NCI-H69 (cell line): ENCODE data around the gene SAG.
"Not testable (repeated sequence)": the region's sequence is repeated elsewhere in the genome, so short reads cannot be mapped to it uniquely, and the experiment has no call there.

ENCODE experiments used
- DNase-seq: peaks from one replicate; lab custom pipeline; 2025; lab: John Stamatoyannopoulos, UW

Gene SAG

GRCh38 chr2:233355916-233356315 lies 48.3 kb downstream of the SAG start:
- DNase-seq = no peak

DNA sequence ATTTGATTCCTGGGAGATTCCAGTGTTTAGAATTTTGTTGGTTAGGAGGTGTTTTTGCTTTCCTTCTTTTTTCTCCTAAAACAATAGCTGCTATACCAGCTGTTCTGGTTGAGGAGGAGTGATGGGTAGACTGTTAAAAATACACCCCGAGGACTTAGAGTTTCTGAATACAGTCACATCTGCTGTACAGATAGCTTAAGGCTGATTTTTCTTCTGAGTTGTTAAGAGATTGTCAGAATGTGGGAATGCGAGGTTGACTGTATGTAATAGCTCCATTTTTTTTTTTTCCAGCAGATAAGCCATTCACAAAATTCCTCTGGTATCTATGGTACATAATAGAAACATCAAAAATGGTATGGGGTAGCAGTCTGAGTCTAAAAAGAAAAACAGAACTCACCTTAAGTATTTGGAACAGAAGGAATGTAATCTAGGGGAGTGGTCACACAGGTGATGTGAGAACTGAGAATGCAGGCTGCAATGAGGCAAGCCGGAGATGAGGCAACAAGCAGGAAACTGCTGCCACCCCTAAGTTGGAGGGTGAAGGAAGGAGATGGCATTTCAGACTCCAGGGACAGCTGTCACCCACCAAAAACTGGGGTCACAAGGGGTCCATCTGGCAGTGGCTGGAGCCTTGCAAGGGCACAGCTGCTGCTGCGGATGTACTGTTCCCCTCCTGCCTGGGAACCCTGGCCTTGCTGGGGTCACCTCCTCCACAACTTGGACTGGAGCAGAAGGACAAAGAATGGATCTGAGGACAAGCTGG lies 49.1 kb downstream of the SAG start:
- DNase-seq = no peak

- no peak for DNase-seq
Observed at GRCh38 chr2:233358335-233358734, 50.7 kb downstream of the SAG start.

DNA sequence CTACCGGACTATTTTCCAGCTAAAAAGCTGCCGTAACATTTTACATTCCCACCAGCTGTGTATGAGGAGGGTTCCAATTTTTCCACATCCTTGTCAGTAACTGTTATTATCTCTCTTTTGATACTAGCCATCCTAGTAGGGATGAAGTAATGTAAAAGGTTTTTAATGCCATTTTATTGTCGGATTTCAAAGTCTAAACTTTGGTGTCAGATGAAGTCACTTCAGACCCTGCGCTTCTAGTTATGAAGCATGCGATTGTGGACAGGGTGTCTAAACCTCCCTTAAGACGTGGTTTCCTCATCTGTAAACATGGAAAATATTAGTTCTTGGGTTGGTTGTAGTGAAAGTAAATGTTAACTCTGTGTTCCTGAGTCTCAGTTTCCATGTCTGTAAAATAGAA lies 51.3 kb downstream of the SAG start:
- DNase-seq = no peak

GRCh38 chr2:233359823-233360222 lies 52.2 kb downstream of the SAG start:
- DNase-seq = no peak

DNA sequence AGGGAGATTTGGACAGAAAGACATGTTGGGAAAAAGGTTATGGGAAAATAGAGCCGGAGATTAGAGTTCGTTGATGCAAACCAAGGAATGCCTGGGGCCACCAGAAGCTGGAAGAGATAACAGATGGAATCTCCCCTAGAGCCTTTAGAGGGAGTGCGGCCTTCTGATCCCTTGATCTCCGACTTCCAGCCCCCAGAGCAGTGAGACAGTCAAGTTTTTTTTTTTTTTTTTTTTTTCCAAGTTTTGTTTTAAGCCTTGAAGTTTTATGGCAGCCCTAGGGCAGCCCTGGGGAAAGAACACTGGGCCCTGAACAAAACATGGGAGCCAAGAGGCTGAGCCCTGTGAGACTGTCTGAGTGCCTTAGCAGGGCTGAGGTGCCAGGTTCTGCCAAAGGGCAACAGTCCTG lies 53.2 kb downstream of the SAG start:
- no peak for DNase-seq

DNA sequence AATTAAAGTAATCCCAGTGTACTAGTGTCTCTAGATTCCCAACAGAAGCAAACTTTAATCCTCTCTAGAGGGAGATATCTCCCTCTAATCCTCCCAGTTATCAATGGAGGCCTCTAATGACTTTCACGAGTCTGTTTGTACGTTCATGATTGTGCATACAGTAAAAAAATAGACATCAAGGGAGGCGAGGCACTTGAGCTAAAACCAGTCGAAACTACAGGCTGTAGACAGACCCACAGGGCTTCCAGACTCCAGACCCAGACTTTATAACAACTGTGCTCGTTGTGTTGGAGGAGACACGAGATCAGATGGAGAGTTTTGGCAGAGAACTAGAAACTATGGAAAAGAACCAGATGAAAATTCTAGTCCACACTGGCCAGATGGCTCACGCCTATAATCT lies 53.7 kb downstream of the SAG start:
- no peak for DNase-seq

DNA sequence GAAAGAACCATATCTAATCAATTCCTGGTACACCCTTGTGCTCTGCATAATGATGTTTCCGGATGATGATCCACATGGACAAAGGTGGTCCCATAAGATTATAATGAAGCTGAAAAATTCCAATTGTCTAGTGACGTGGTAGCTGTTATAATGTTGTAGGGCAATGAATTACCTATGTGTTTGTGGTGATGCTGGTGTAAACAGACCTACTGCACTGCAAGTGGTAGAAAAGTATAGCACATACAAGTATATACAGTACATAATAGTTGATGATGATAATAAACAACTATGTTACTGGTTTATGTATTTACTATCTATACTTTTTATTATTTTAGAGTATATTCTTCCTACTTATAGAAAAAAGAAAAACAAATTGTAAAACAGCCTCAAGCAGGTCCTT lies 55.1 kb downstream of the SAG start:
- DNase-seq = no peak

GRCh38 chr2:233363744-233364235 lies 56.2 kb downstream of the SAG start:
- no peak for DNase-seq

DNA sequence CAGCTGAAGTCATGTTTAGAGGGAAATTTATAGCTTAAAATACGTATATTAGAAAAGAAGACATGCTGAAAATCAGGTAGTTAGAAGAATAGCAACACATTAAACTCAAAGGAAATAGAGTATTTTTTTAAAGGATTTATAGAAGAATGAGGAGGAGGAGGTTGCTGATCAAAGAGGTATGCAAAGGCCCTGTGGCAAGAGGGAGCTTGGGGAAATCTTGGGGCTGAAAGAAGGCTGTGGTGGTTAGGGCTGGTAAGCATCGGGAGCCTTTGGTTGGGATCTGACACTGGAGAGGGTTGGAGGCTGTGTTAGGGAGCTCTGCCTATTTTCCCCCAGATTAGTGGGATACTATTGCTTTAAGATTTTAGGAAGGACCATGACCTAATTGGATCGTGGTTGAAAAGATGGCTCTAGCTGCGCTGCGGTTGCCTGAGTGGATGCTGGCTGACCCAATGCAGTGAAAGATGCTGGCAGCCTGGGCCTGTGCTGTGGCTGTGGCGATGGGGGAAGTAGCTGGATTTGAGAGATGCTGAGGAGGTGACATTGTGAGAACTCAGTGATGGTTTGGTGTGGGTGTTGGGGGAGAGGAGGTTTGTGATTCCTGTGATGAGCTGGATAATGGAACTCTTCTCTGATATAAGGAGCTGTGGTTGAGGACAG lies 58.4 kb downstream of the SAG start:
- DNase-seq = no peak

- DNase-seq = no peak
Observed at GRCh38 chr2:233367586-233367985, 60.0 kb downstream of the SAG start.

GRCh38 chr2:233368756-233369155 lies 61.1 kb downstream of the SAG start:
- no peak for DNase-seq

GRCh38 chr2:233369462-233369861 lies 61.8 kb downstream of the SAG start:
- DNase-seq = no peak

DNA sequence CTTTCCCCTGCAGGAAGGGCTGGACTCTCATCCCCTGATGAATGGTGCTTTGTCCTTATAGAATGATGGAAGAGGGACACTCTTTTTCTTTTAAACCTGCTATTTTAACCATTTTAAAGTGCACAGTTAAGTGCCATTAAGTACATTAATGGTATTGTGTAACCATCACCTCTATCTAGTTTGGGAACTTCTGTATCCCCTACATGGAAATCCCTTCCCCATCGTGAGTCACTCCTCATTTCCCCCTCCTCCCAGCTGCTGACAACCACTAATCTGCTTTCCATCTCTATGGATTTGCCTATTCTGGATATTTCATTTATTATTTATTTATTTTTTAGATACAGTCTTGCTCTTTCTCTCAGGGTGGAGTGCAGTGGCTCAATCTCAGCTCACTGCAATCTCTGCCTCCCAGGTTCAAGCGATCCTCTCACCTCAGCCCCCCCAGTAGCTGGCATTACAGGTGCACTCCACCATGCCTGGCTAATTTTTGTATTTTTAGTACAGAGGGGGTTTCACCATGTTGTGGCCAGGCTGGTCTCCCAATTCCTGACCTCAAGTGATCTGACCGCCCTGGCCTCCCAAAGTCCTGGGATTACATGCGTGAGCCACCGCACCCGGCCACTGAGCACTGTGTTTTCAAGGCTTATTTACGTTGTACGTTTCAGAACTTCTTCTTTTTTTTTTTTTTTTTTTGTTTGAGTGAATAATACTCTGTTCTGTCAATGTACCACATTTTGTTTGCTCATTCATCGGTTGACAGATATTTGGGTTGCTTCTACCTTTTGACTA lies 62.5 kb downstream of the SAG start:
- no peak for DNase-seq

GRCh38 chr2:233371641-233372040 lies 64.0 kb downstream of the SAG start:
- DNase-seq = no peak

DNA sequence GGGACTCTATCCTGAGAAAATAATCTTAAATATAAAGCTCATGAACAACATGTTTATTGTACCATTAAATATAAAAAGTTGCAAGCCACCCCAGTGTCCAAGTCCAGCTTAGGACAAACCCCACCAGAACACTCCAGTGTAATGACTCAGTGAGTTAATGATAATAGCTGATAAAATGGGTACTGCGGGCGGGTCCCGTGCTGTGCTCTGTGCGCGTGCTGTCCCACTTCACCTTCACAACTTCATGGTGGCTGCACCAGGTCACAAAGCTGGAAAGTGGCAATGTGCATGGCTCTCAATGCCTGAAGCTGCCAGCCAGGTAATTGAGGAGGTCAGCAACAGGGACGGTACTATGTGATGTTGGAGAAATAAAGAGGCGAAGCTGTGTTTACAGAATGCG lies 65.2 kb downstream of the SAG start:
- no peak for DNase-seq

DNA sequence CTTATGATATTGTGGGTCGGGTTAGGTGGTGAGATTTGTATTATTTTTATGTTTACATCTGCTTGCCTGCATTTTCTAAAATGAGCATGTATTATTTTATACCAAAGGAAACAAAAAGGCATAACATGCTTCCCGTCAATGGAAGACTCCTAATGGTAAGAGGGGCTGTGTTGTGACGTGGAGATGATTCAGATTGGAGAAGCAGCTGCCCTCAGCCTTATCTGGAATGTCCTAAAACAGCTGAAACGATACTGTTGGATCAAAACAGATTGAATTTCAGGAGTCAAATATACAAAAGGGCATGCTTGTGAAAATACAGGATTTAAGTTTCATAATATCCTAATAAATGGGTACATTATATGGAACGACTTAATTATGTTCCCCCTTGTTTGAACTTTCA lies 65.7 kb downstream of the SAG start:
- DNase-seq = no peak

- DNase-seq = not testable (repeated sequence)
Observed at GRCh38 chr2:233374776-233375175, 67.2 kb downstream of the SAG start.

- no peak for DNase-seq
Observed at GRCh38 chr2:233375490-233376314, 68.1 kb downstream of the SAG start.

DNA sequence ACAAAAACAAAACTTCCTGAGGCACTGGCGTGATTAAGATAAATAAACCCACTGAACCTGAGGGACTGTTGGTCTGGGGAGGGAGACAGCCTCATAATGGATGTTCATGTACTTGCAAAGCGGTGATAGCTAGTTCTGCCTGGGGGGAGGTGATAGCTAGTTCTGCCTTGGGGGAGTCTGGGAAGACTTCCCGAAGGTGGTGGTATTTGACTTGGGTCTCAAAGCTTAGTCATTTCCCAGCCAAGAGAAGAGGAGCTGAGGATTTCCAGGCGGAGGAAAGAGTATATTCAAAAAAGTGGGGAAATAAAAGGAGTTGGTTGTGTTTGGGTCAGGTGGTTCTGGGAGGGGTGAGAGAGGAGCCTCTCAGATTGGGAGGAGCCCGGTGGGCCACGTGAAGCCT lies 71.4 kb downstream of the SAG start:
- no peak for DNase-seq

DNA sequence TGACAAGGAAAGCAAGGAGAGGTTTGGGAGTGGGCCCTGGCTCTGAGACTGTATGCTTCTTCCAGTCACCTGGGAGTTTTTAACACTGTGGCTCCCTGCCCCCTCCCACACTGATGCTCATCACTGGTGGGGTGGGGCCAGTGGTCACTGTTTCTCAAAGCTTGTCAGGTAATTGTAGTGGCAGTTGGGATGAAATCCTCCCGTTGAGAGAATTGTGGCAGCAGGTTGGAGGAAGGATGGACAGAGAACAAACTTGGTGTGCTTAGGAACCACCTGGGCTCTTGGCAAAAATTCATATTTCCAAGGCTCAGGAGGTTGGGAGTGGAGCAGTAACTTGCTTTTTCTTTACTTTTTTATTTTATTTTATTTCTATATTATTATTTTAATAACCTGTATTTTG lies 71.8 kb downstream of the SAG start:
- no peak for DNase-seq
